ENCODE results near the gene MAP3K5.

Gene MAP3K5

DNA sequence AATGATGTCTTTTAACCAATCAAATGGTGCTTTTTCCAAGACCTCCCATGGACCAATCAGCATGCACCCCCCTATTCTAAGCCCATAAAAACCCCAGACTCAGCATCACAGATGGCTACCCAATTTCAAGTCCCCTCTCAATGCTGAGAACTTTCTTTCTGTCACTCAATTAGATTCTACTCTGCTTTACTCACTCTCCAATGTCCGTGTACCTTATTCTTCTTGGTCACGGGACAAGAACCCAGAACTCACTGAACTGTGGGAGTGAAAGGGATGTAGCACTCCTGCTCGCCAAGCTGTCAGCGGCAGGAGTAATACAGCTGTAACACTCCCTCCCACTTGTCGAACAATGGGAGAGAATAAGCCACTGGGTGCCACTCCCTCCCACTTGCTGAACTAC is 221.2 kb downstream of the MAP3K5 start:
- DNase-seq (ENCODE audit: low spot score), result no peak

DNA sequence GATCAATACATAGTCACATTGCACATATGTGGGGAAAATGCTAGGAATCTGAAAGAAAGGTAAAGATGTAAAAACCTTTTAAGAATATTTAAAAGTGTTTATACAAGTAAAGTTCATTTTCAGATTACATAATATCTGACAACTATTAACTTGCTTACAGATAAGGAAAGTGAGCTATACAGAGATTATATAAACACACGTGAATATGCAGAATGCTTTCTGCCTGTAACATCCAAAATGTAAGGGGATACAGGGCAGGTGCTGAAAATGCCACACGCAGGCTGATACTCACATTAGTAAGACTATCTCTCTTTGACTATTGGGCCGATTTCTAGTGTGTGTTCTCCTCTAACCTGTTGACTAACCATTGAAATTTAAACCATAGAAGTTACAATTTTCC is 224.1 kb downstream of the MAP3K5 start:
- no peak for DNase-seq (ENCODE audit: low spot score)

DNA sequence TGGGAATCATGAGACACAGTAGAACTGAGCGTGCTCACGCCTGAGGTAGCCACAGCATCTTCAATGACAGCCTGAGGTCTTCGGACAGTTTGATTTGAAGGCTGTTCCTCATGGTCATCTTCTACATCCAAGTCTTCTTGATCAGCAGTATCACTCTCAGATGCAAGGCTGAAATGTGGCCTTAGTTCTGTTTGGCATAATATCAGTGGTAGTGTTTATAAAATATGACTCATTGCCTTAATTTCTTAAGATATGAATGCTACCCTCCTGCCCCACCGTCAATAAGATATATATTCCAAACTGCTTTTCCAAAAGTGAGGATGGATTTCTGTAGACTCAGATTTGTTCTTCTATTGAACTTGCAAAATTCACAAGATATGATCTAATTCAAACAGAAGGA is 224.6 kb downstream of the MAP3K5 start:
- DNase-seq (ENCODE audit: low spot score), result no peak

GRCh38 chr6:136566851-136567250 is 225.4 kb downstream of the MAP3K5 start:
- DNase-seq (ENCODE audit: low spot score), result no peak

GRCh38 chr6:136566007-136566487 is 226.2 kb downstream of the MAP3K5 start:
- DNase-seq (ENCODE audit: low spot score), result no peak

- DNase-seq (ENCODE audit: low spot score), result no peak
Measured at GRCh38 chr6:136564180-136564579, 228.1 kb downstream of the MAP3K5 start.

DNA sequence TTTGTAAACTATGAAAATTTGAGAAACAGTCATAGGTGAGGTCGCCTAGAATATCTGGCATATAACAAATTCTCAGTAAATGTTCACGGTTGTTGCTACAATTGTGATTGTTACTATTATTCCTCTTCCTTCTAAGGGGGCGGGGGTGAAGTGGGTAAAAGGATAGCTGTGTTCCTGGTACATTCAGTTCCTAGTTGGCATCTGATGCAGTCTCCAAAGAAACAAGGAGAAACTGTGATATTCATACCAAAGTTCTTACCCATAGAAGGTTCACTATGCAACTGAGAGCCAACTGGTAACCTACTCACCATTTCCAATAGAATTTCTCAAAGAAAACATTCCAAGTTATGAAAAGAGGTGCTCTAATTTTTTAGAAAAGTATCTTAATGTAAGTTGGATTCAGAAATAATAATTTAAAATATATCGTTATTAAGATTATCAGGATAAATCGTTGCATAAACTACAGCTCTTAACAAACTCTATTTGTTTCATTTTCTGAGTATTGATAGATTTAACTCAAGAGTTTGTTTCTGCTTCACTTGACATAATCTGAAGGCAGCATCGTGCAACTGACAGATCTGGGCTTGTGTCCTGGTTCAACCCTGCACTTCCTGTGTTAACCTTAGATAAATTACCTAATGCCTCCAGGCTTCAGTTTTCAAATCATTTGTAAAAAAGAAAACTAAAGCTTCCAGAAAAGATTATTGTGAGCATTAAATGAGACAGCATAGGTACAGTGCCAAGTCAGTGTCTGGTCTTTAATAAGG is 228.7 kb downstream of the MAP3K5 start:
- no peak for DNase-seq (ENCODE audit: low spot score)

- no peak for DNase-seq (ENCODE audit: low spot score)
Measured at GRCh38 chr6:136562211-136562610, 230.1 kb downstream of the MAP3K5 start.

GRCh38 chr6:136553166-136553787 is 239.0 kb downstream of the MAP3K5 start:
- DNase-seq (ENCODE audit: low spot score), result no peak

DNA sequence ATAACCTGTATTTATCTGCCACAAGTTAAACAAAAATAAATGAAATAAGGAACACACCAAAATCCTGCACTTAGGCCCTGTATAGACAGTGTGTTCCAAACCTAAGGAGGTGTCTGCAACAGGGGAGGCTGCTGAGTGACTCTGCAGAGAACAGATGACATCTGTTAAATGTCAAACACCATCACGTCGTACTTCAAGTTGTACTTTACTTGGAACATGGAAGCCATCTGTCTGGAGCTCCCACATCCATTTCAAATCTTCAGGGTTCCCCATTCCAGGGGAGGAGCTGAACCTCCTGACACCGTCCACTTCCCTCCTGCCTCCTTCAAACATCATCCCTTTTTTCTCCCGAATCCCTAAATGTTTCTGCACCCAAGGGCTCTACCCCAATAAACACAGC is 240.2 kb downstream of the MAP3K5 start:
- DNase-seq (ENCODE audit: low spot score), result no peak

DNA sequence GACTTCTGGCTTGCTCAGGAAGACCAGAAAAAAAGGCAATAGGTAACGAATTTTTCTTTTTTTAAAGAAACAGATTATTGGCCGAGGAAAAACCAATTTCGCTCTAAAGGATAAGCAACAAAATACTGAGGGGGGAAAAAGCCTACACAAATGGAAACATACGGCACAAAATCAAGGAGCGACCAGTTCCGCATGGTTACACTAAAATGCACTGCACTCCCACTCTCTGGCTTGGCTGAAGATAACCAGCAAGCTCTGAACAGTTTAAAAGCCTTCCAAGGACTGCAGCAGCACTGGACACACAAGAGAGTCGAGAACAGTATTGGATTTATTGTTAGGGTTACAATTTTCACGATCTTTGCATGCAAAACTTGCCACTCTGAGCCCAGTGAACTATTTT is 241.2 kb downstream of the MAP3K5 start:
- DNase-seq (ENCODE audit: low spot score), result no peak

GRCh38 chr6:136550330-136551071 is 241.8 kb downstream of the MAP3K5 start, which contains the start of gene MAP7:
Gene MAP7, minus strand, starts transcription at chr6:136550422. Its CDS starts 14 bp downstream, at chr6:136550408.
- no peak for DNase-seq (ENCODE audit: low spot score)

DNA sequence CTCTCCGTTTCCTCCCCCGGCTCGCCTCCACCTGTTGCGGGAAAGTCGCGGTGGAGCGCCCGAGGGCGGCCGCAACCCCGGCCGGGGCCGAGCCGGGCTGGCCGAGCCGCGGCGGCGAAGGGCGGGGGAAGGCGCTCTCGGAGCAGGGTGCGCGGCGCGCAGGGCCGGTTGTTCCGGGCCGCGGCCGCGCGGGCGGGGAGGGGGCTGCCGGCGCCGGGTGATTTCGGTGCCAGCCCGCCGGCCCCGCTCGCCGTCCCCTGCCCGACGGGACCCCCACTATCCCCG is 242.3 kb downstream of the MAP3K5 start:
- no peak for DNase-seq (ENCODE audit: low spot score)

DNA sequence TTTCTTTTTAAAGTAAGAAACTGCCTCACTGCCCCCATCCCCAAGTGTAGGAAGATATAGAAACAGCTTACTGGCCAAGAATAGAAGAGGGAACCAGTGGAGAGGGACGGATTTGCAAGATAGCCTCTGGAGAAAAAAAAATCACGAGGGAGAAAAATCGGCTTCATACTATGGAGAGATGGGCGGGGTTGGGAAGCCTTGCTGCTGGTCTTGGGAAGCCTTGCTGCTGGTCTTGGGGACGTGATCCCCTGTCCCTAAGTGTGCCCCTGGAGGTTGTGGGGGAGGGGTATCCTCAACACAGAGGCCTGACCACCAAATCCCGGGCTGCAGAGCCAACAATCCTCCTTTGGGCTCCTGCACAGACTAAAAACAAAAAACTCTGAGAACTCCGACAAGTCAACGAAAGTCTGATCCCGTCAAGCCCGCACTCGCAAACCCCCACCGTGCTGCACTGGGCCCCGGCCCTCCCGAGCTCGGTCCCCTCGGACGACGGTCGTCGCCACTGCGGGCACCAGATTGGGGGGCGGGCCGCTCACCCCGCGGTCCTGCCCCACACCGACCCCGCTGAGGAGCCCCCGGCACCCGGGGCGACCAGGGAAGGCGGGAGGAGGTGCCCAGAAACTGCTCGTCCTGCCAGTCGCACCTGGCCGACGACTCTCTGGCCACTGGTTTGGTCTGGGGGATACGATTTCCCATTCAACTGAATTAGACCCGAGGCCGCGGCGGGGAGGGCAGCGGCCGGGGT is 242.8 kb downstream of the MAP3K5 start:
- DNase-seq (ENCODE audit: low spot score), result no peak

DNA sequence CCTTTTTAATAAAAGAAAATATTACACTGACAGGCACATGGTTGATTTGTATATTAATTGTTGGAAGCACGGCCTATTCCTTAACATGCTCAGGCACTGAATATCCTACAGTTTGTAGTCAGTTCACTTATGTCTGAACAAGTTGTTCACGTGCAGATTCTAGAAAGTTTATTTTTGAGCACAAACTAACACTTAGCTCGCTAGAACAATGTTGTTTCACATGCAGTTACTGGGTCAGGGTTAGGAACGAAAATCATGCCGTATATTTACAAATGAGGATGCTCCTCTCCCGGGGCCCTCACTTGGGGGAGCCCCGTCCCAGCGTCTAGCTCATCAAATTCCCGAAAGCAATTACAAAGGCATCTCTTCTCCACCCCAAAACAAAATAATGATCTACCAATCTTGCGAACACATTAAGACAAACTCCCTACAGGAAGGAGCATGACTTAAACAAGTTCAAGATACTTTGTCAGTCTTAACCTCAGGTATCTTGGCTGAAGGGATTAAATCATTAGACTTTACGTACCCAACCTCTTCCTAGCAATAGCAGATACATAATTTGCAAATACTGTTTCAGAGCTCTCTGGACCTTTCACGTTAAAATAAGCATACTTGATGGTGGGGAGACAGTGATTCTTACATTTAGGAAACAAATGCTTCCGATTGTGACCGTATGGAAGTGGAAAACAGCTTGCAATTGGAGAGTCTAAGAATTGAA is 243.5 kb downstream of the MAP3K5 start:
- DNase-seq (ENCODE audit: low spot score), result no peak

DNA sequence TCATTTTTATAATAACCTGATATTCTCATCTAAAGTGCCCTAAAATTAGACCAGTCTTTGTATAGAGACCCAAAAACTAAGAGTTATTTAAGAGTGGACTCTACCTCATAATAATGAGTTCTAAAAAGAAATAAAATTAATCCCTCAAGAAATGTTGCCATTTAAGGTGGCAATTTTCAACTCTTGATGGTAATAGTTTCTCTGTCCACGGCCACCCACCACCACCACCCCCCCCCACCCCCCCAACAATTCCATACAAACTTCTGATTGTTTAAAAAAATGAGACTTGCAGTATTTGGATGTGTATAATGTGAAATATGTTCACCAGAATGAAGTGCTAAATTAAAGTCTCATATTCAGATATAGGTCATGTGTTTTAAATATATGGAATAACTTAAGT is 244.4 kb downstream of the MAP3K5 start:
- DNase-seq (ENCODE audit: low spot score), result no peak

GRCh38 chr6:136547336-136547735 is 244.9 kb downstream of the MAP3K5 start:
- DNase-seq (ENCODE audit: low spot score), result peak; percentile 34

- DNase-seq (ENCODE audit: low spot score), result no peak
Measured at GRCh38 chr6:136546331-136546730, 245.9 kb downstream of the MAP3K5 start.

- no peak for DNase-seq (ENCODE audit: low spot score)
Measured at GRCh38 chr6:136544326-136544725, 248.0 kb downstream of the MAP3K5 start.

DNA sequence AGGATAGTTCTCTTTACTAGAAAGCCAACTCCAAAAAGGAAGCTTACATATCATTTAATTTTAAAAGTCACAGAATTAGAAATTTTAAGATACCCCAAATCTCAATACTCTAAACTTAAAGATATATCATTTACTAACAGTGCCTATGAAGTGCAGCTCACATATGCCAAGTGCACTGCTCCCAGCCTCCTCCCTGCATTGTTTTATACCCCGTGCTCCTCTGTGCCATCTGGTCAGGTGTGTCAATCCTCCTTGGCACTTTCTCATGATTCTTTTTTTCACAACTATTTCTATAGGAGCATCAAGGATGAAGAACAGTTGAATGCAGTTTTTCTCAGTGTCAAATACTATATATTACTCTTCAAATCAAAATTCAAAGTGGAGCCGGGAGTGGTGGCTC is 250.9 kb downstream of the MAP3K5 start:
- DNase-seq (ENCODE audit: low spot score), result no peak

DNA sequence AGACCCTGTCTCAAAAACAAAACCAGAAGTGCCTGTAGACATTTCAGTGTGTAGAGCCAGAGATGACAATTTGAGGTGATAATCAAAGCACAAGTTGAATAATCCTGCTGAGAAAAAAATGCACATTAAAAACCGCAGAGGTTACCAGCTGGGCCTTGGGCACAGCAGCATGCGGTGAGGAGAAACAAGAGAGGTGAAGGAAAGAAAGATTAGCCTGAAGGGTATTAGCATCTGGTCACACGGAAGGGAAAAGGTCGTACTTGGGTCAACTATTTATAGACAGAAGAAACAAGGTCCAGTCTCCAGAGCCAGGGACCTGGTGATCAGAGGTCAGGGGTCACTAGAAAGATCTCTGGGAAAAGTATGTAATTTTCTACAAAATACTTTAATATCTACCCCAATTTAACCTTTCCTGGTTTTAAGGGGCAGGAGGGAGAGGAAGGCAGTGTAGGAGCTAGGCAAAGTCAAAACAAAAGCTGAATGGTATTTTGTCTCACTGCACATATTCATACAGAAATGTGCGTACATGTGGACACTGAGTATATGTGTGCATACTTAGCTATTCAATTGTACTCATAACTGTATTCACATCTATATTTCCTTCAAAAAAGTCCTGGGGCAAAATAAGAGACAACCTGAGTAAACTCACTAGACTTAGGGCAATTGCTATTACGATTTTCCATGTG is 252.2 kb downstream of the MAP3K5 start:
- DNase-seq (ENCODE audit: low spot score), result no peak

Data from NAMALWA (cell line).